Measurements from ENCODE around the gene ITGB1BP1. TPM values are rescaled to one million over a fixed set of nuclear protein-coding genes. Genes with fewer than 3 reads are reported as not detected.

Gene ITGB1BP1
- total and polyA plus RNA-seq, 10 donors = 24.0 to 79.4 (median 51.3) TPM

- TF ChIP-seq POLR2AphosphoS5 (IDR thresholded peaks at IDR 0.05) (no peak), POLR2A (IDR thresholded peaks at IDR 0.05) (no peak), CTCF (IDR thresholded peaks at IDR 0.05 in 8 of 11, conservative IDR thresholded peaks at IDR 0.05 in 3 of 11) (no peak)
- WGBS, 5 donors = 86 to 92% (median 91%) methylated on average over 13 of the region's 13 CpGs
- no peaks in the 10 kb centered on the region for H3K27me3 ChIP-seq (replicated peaks in 1 of 7)
- no peak overlapping the region for H3K27ac ChIP-seq
- H3K4me1 ChIP-seq = no peaks in the 10 kb centered on the region
- H3K36me3 ChIP-seq = peaks cover 0 to 60% (median 48%) of the 10 kb centered on the region in 6 donors
- H3K9me3 ChIP-seq = no peaks in the 10 kb centered on the region
- no peak overlapping the region for H3K4me3 ChIP-seq
- intact Hi-C loops (cut with DNase I; ENCODE audit: low total_unique reads) = no loop called here
- no peak for DNase-seq
These were observed 16.6 kb downstream of the ITGB1BP1 start for GRCh38 chr2:9406529-9407362.

GRCh38 chr2:9405636-9406035 is 17.7 kb downstream of the ITGB1BP1 start:
- Histone ChIP-seq H3K27me3 (replicated peaks in 1 of 7) (peaks cover 0 to 2% (median 0%) of the 10 kb centered on the region in 7 donors), H3K4me1 (no peaks in the 10 kb centered on the region), H3K36me3 (peaks cover 0 to 49% (median 38%) of the 10 kb centered on the region in 6 donors), H3K4me3 (no peak overlapping the region), H3K9me3 (no peaks in the 10 kb centered on the region), H3K27ac (no peak overlapping the region)
- 94 to 98% (median 96%) methylated on average over 2 of the region's 2 CpGs for WGBS, 5 donors
- TF ChIP-seq POLR2A (IDR thresholded peaks at IDR 0.05) (no peak), CTCF (IDR thresholded peaks at IDR 0.05 in 8 of 11, conservative IDR thresholded peaks at IDR 0.05 in 3 of 11) (no peak), POLR2AphosphoS5 (IDR thresholded peaks at IDR 0.05) (no peak)
- no peak for DNase-seq
- intact Hi-C loops (cut with DNase I; ENCODE audit: low total_unique reads) = no loop called here

GRCh38 chr2:9404451-9404850 is 18.9 kb downstream of the ITGB1BP1 start:
- Histone ChIP-seq H3K36me3 (peaks cover 0 to 37% (median 28%) of the 10 kb centered on the region in 6 donors), H3K27ac (no peak overlapping the region), H3K4me3 (no peak overlapping the region), H3K4me1 (no peaks in the 10 kb centered on the region), H3K9me3 (no peaks in the 10 kb centered on the region), H3K27me3 (replicated peaks in 1 of 7) (peaks cover 0 to 5% (median 0%) of the 10 kb centered on the region in 7 donors)
- intact Hi-C loops (cut with DNase I; ENCODE audit: low total_unique reads) = no loop called here
- DNase-seq = no peak
- TF ChIP-seq POLR2AphosphoS5 (IDR thresholded peaks at IDR 0.05) (no peak), POLR2A (IDR thresholded peaks at IDR 0.05) (no peak), CTCF (IDR thresholded peaks at IDR 0.05 in 8 of 11, conservative IDR thresholded peaks at IDR 0.05 in 3 of 11) (no peak)
- WGBS, 5 donors = 91 to 99% (median 94%) methylated on average over 4 of the region's 4 CpGs

- DNase-seq = no peak
- Histone ChIP-seq H3K36me3 (peaks cover 0 to 32% (median 25%) of the 10 kb centered on the region in 6 donors), H3K4me3 (no peak overlapping the region), H3K9me3 (no peaks in the 10 kb centered on the region), H3K4me1 (no peaks in the 10 kb centered on the region), H3K27me3 (replicated peaks in 1 of 7) (peaks cover 0 to 5% (median 0%) of the 10 kb centered on the region in 7 donors), H3K27ac (no peak overlapping the region)
- intact Hi-C loops (cut with DNase I; ENCODE audit: low total_unique reads) = no loop called here
- WGBS, 5 donors = 66 to 87% (median 79%) methylated on average over 2 of the region's 2 CpGs
- TF ChIP-seq CTCF (IDR thresholded peaks at IDR 0.05 in 8 of 11, conservative IDR thresholded peaks at IDR 0.05 in 3 of 11) (no peak), POLR2AphosphoS5 (IDR thresholded peaks at IDR 0.05) (no peak)
These were observed 19.4 kb downstream of the ITGB1BP1 start for GRCh38 chr2:9403924-9404323.

All from spleen (tissue), 11 donors.